GM19351 (cell line): ENCODE data around the gene TRAPPC3.

ENCODE experiments used
- ATAC-seq: cut with Tn5 transposase; IDR thresholded peaks from one replicate; pipeline ENCODE4 v1.9.1; 2021; ENCODE audit warnings: mild to moderate bottlenecking, moderate library complexity; ENCODE audit not compliant: unreplicated experiment

TRAPPC3 gene

DNA sequence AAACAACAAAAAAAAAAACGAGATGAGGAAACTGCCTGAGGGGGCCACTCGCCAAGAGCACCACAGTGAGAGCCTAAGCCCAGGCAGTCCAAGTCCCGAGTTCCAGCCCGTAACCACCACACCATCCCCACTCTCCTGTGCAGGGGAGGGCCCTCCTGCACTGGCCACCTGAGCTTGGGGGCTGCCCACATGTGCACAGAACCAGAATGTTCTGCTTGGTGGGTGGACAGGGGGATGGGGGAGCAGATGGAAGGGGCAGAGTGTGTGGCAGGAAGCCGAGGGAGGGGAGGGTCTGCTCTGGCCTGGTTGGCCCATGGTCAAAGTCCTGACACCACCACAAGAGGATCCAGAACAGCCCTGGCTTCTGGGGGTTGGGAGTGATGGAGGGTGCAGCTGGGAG lies 43.0 kb downstream of the TRAPPC3 start:
- ATAC-seq, result no peak

DNA sequence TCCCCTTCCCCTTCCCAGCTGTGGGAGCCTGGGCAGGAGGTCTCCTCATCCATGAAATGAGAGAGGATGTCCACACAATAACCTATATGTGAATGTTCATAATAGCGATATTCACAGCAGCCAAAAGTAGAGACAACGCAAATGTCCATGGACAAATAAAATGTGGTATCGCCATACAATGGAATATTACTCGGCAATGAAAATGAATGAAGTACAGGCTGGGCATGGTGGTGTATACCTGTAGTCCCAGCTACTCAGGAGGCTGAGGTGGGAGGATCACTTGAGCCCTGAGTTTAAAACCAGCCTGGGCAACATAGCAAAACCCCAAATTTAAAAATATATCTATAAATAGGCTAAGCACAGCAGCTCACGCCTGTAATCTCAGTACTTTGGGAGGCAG lies 47.7 kb downstream of the TRAPPC3 start:
- no peak for ATAC-seq

DNA sequence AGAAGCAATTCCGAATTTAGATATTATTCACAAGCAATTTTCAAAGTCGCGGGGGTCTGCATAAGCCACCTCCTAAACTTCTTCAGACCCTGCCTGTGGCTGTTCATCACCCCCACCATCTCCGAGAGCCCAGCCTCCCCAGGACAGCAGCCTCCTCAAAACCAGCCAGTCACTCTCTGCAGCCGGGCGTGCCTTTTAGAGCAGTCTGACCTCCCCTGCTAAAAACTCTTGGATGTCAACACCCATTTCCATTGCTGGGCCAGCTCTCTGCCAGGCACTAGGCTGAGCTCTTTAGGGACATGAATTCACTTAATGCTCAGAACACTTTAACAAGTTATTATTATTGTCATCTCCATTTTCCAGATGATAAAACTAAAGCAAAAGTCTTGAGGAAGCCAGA lies 48.9 kb downstream of the TRAPPC3 start:
- no peak for ATAC-seq

DNA sequence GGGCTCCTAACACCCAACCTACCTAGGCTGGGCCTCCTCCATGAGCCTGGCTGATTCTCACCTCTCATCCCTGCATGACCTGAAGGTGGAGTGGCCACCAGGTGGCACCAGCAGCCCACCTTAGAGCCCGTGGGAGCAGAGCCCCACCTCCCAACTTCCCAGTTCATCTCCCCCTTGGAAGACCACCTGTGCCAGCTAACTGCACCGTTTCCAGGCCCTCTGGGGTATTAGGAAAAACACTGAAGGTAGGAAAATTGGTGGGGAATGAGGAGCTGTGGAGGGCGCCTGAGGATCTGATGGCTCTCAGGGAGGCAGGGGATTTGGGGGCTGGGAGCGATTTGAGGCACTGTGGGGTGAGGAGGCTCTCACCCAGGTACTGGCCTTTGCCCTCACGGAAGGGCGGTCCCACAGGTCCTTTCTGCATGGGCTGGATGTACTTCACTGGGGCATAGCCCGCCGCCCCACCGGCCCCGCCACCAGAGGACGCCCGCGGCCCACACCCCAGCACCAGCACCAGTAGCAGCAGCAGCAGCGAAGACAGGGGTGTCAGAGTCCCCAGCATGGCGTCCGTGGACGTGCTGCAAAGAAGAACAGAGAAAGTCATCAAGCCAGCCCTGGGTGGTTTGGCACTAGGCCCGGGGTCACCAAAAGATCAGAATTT lies 49.5 kb downstream of the TRAPPC3 start:
- ATAC-seq, result no peak

DNA sequence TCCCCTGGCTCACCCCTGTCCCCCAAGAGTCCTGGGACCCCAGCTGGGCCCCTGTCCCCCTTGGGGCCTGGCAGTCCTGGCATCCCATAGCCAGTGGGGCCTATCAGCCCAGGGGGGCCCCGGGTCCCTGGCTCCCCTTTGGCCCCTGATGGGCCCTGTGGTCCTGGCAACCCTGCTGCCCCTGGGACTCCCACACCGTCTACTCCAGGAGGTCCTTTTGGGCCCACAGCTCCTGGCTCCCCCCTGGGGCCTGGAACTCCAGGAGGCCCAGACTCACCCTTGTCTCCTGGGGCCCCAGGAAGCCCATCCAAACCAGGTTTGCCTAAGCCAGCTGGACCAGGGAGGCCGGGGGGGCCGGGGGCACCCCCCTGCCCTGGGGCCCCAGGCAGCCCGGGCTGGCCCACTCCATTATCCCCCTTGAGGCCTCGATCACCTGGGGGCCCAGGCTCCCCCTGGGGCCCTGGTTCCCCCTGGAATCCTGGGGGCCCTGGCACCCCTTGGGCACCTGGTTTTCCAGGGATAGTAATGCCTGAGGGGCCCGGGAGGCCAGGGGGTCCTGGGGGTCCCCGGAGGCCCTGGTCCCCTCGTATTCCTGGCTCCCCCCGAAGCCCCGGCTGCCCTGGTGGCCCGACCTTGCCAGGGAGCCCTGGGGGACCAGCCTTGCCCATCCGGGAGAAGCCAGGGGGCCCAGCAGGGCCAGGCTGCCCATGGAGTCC lies 50.5 kb downstream of the TRAPPC3 start:
- no peak for ATAC-seq

DNA sequence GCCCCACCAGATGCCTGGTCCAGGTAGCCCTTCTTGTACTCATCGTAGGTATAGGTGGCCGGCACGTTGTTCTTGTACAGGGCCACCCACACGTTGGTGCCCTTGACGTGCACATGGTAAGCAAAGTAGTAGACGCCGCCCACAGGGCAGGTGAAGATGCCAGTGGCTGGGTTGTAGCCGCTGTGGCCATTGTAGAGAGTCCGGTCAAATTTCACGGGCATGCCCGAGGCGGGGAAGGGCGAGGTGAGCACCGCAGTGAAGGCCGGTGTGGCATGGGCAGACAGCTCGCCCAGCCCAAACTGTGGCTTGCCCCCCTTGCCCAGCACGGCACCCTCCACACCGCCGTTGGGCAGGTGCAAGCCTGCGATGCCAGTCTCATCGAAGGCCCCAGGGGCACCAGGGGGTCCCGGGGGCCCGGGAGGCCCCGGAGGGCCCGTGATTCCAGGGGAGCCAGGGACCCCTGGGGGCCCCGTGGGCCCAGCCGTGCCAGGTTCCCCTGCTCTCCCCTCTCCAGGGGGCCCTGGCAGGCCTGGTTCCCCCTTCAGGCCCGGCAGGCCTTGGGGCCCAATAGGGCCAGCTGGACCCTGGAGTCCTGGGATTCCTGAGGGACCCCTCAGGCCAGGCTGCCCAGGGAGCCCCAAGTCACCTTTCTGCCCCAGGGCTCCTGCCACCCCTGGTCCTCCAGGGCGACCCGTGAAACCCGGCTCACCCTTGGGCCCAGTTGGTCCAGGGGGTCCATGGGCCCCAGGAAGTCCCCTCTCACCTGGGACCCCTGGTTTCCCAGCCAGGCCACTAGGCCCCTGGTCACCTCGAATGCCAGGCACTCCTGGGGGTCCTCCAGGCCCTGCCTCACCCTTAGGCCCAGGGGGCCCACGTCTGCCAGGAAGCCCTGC lies 51.3 kb downstream of the TRAPPC3 start:
- no peak for ATAC-seq

- no peak for ATAC-seq
Measured at GRCh38 chr1:36096500-36097432, 52.5 kb downstream of the TRAPPC3 start.

GRCh38 chr1:36095760-36096405 lies 53.4 kb downstream of the TRAPPC3 start:
- no peak for ATAC-seq

GRCh38 chr1:36094621-36095061 lies 54.6 kb downstream of the TRAPPC3 start:
- ATAC-seq, result no peak

GRCh38 chr1:36093929-36094328 lies 55.4 kb downstream of the TRAPPC3 start:
- ATAC-seq, result no peak

- ATAC-seq, result no peak
Measured at GRCh38 chr1:36093226-36093625, 56.1 kb downstream of the TRAPPC3 start.

- no peak for ATAC-seq
Measured at GRCh38 chr1:36092798-36093185, 56.5 kb downstream of the TRAPPC3 start.

DNA sequence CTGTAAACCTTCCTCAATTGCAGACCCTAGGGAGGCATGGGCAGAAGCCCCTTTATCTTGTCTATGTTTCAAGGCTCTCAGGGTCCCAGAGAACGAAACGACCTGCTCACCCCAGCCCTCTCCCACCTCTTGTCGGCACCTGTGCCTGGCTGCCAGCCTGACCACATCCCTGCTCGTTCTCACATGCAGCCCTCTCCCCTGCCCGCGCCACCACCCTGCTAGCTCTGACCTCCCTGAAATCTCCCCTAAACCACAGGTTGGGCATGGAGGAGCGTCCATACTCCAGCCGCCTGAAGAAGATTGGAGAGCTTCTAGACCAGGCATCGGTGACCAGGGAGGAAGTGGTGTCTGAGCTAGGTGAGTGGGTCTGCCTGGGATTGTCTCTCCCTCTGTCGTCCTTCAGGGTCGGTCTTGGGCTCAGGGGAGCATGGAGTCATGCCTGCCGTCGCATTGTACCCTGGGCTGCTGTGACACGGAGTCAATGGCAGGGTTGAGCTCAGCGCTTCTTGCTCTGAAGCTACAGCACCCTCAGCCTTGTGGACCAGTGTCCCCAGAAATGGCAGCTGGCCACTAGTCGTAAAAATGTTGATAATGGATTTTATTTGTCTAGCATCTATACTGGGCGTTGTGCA lies 57.0 kb downstream of the TRAPPC3 start:
- no peak for ATAC-seq

- no peak for ATAC-seq
Measured at GRCh38 chr1:36091698-36092097, 57.6 kb downstream of the TRAPPC3 start.

DNA sequence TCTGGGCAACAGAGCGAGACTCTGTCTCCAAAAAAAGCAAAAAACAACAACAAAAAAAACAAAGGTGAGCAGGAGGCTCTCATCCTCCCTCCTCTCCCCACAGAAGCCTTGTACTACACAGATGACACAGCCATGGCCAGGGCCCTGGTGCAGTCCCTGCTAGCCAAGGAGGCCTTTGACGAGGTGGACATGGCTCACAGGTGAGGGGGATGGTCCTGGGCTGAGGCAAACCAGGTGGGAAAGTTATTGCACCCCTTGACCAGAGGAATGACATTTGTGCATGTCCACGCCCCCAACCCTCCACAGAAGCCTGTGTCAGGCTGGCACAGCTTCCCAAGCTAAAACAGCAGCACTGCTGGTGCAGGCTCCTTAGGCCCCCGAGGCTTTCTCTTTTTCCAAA lies 58.1 kb downstream of the TRAPPC3 start:
- ATAC-seq, result no peak

DNA sequence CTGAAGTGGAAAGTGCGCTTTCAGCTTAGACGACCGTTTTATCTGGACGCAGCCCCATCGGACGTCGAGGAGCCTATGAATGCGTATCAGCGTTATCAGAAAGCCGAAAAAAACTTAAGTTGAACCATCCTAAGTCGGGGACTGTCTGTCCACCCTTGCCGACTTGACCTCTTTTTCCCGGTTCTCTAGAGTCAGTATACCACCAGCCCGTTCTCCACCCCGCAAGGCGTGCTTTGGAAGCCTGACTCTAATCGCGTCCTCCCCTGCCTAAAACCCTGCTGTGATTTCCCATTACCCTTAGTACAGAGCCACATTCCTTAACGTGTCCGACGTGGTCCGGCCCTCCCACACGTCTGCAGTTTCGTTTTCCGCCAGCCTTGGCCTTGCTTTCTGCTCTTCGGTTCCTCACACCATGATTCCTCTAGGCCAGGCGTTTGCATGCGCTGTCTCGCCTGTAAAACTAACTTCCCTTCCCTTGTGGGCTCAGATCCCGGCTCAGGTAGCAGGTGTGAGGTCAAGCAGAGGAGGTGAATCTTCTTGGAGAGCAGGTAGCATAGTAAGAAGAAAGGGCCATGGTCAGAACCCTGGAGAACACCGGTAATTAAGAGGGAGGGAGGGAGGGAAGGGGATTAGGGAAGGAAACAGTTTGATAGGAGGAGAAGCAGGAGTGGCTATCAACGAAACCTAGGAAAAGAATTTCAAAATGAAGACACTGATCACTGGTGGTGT lies 59.7 kb downstream of the TRAPPC3 start:
- ATAC-seq, result peak; percentile 8

- peak; percentile 73 for ATAC-seq
Measured at GRCh38 chr1:36088577-36089392, 60.5 kb downstream of the TRAPPC3 start, which contains the start of gene ADPRS. Gene ADPRS (plus strand): TSS chr1:36088892. CDS start chr1:36088905, 13 bp downstream.

DNA sequence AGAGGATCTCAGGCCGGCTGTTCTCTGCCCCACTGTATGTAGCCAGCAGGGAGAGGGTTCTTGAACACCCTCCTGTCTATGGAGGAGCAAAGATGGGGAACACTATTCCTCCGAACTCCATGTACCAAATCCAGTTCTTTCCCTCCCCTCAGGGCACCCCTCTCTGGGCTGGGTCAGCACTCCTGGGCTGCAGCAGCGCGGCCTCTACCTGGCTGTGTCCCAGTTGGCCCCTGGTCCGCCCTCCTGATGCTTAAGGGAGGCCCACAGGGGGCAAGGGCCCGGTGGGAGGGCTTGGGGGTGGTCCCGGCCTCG lies 61.1 kb downstream of the TRAPPC3 start:
- ATAC-seq, result no peak
